ENCODE results near the gene IL19.

DNA sequence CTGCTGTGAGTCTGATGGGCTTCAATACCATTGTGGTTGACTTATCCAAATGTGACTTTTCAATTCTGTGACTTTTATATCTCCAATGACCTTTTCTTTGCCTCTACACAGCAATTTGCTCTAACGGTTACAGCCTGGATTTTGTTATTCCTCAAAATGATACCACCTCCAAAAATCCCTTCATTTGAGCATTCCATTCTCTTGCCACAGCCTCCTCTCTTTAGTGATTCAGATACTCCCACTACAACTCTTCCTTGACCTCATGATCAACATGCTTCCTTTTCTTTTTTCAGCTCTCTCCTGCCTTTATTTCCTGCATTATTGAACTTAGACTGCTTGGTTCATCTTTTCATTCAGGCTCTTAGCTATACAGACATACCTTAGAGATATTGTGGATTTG, 16.6 kb upstream of the IL19 start:
- no peak for TF ChIP-seq POLR2AphosphoS5 (IDR thresholded peaks at IDR 0.05; ENCODE audit: low read depth, low read length)
- no peak for TF ChIP-seq JUN (CRISPR knock-in tag; IDR thresholded peaks at IDR 0.05)
- TF ChIP-seq BRCA1 (CRISPR knock-in tag; IDR thresholded peaks at IDR 0.05) = no peak
- no peak for TF ChIP-seq POLR2A (IDR thresholded peaks at IDR 0.05; ENCODE audit: insufficient read depth in 1 of 2, low read depth in 2 of 2, low read length in 2 of 2)
- no peak for TF ChIP-seq SRF (IDR thresholded peaks at IDR 0.05; ENCODE audit: low read depth, low read length)
- TF ChIP-seq SNRNP70 (IDR thresholded peaks at IDR 0.05; ENCODE audit: low read depth, low read length) = no peak
- no peak for TF ChIP-seq CC2D1A (CRISPR knock-in tag; IDR thresholded peaks at IDR 0.05)
- no peak for TF ChIP-seq CTCF (CRISPR knock-in tag; IDR thresholded peaks at IDR 0.05)
- TF ChIP-seq ZNF552 (CRISPR knock-in tag; IDR thresholded peaks at IDR 0.05; ENCODE audit: borderline replicate concordance) = no peak
- TF ChIP-seq, protein P1, sequence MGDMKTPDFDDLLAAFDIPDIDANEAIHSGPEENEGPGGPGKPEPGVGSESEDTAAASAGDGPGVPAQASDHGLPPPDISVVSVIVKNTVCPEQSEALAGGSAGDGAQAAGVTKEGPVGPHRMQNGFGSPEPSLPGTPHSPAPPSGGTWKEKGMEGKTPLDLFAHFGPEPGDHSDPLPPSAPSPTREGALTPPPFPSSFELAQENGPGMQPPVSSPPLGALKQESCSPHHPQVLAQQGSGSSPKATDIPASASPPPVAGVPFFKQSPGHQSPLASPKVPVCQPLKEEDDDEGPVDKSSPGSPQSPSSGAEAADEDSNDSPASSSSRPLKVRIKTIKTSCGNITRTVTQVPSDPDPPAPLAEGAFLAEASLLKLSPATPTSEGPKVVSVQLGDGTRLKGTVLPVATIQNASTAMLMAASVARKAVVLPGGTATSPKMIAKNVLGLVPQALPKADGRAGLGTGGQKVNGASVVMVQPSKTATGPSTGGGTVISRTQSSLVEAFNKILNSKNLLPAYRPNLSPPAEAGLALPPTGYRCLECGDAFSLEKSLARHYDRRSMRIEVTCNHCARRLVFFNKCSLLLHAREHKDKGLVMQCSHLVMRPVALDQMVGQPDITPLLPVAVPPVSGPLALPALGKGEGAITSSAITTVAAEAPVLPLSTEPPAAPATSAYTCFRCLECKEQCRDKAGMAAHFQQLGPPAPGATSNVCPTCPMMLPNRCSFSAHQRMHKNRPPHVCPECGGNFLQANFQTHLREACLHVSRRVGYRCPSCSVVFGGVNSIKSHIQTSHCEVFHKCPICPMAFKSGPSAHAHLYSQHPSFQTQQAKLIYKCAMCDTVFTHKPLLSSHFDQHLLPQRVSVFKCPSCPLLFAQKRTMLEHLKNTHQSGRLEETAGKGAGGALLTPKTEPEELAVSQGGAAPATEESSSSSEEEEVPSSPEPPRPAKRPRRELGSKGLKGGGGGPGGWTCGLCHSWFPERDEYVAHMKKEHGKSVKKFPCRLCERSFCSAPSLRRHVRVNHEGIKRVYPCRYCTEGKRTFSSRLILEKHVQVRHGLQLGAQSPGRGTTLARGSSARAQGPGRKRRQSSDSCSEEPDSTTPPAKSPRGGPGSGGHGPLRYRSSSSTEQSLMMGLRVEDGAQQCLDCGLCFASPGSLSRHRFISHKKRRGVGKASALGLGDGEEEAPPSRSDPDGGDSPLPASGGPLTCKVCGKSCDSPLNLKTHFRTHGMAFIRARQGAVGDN (CRISPR knock-in tag; IDR thresholded peaks at IDR 0.05) = no peak
- no peak for TF ChIP-seq SALL2 (CRISPR knock-in tag; IDR thresholded peaks at IDR 0.05)
